ENCODE data around the gene NKAIN2.

Gene NKAIN2

DNA sequence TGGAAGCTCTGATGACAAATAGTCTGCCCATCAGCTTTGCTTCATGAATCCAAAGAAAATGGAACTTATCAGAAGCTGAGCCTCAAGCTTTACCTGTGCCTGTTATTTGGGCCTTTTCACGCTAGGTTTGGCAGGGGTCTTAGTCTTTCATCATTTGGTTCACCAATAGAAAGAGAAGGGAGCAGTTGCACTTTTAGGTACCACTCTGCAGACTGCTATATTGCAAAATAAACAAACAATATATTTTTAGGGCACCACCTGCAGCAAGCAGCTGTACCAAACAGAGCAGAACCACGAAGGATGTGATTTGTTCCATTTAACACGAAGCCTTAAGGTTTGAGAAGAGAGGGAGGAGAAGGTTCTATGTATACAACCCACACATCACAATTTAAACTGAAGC lies 867.1 kb downstream of the NKAIN2 start:
- Histone ChIP-seq H3K4me3 (ENCODE audit: insufficient read depth, low read length, poor library complexity, severe bottlenecking) (no peak overlapping the region), H3K9me3 (ENCODE audit: insufficient read depth, low read length) (no peaks in the 10 kb centered on the region), H3K79me2 (ENCODE audit: insufficient read depth, low read length) (no peaks in the 10 kb centered on the region), H3K4me2 (ENCODE audit: low read depth, low read length, poor library complexity, severe bottlenecking) (no peak overlapping the region), H4K20me1 (ENCODE audit: low read depth, low read length) (no peaks in the 10 kb centered on the region), H2AFZ (ENCODE audit: low read depth, low read length, severe bottlenecking) (no peak overlapping the region), H3K27ac (ENCODE audit: low read depth, low read length) (no peak overlapping the region), H3K9ac (ENCODE audit: low read length) (no peak overlapping the region), H3K27me3 (ENCODE audit: low read length) (no peaks in the 10 kb centered on the region), H3K9me2 (replicated peaks; ENCODE audit: insufficient read depth, low read length) (no peaks in the 10 kb centered on the region), H3K36me3 (ENCODE audit: low read length) (no peaks in the 10 kb centered on the region), H3F3A (ENCODE audit: insufficient read depth) (no peaks in the 10 kb centered on the region)
- TF ChIP-seq EZH2phosphoT487 (conservative IDR thresholded peaks at IDR 0.05; ENCODE audit: low read length) (no peak), CTCF (IDR thresholded peaks at IDR 0.05; ENCODE audit: insufficient read depth, low read length, poor library complexity, severe bottlenecking) (no peak)

GRCh38 chr6:124671324-124671723 lies 867.7 kb downstream of the NKAIN2 start:
- Histone ChIP-seq H3K27ac (ENCODE audit: low read depth, low read length) (no peak overlapping the region), H3K9ac (ENCODE audit: low read length) (no peak overlapping the region), H3K27me3 (ENCODE audit: low read length) (no peaks in the 10 kb centered on the region), H3K36me3 (ENCODE audit: low read length) (no peaks in the 10 kb centered on the region), H4K20me1 (ENCODE audit: low read depth, low read length) (no peaks in the 10 kb centered on the region), H2AFZ (ENCODE audit: low read depth, low read length, severe bottlenecking) (no peak overlapping the region), H3F3A (ENCODE audit: insufficient read depth) (no peaks in the 10 kb centered on the region), H3K9me3 (ENCODE audit: insufficient read depth, low read length) (no peaks in the 10 kb centered on the region), H3K9me2 (replicated peaks; ENCODE audit: insufficient read depth, low read length) (no peaks in the 10 kb centered on the region), H3K4me2 (ENCODE audit: low read depth, low read length, poor library complexity, severe bottlenecking) (no peak overlapping the region), H3K4me3 (ENCODE audit: insufficient read depth, low read length, poor library complexity, severe bottlenecking) (no peak overlapping the region), H3K79me2 (ENCODE audit: insufficient read depth, low read length) (no peaks in the 10 kb centered on the region)
- TF ChIP-seq CTCF (IDR thresholded peaks at IDR 0.05; ENCODE audit: insufficient read depth, low read length, poor library complexity, severe bottlenecking) (no peak), EZH2phosphoT487 (conservative IDR thresholded peaks at IDR 0.05; ENCODE audit: low read length) (no peak)

DNA sequence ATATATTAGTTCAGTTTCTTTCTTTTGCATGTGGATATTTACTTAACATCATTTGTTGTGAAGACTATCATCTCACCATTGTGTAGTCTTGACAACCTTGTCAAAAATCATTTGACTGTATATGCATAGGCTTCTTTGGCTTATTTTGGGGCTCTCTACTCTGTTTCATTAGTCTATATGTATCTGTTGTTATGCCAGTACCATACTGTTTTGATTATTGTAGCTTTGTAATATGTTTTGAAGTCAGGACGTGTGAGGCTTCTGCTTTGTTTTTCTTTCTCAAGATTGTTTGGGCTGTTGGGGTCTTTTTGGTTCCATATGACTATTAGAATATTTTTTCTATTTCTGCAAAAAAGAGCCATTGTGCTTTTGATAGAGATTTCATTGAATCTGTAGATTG lies 870.4 kb downstream of the NKAIN2 start:
- no peaks in the 10 kb centered on the region for H3K79me2 ChIP-seq (ENCODE audit: insufficient read depth, low read length)
- no peaks in the 10 kb centered on the region for H3K9me3 ChIP-seq (ENCODE audit: insufficient read depth, low read length)
- H3K4me3 ChIP-seq (ENCODE audit: insufficient read depth, low read length, poor library complexity, severe bottlenecking) = no peak overlapping the region
- no peaks in the 10 kb centered on the region for H3K36me3 ChIP-seq (ENCODE audit: low read length)
- H3K9me2 ChIP-seq (replicated peaks; ENCODE audit: insufficient read depth, low read length) = no peaks in the 10 kb centered on the region
- no peak overlapping the region for H3K9ac ChIP-seq (ENCODE audit: low read length)
- no peaks in the 10 kb centered on the region for H4K20me1 ChIP-seq (ENCODE audit: low read depth, low read length)
- no peak overlapping the region for H2AFZ ChIP-seq (ENCODE audit: low read depth, low read length, severe bottlenecking)
- no peak for TF ChIP-seq EZH2phosphoT487 (conservative IDR thresholded peaks at IDR 0.05; ENCODE audit: low read length)
- no peak for TF ChIP-seq CTCF (IDR thresholded peaks at IDR 0.05; ENCODE audit: insufficient read depth, low read length, poor library complexity, severe bottlenecking)
- H3K27ac ChIP-seq (ENCODE audit: low read depth, low read length) = no peak overlapping the region
- H3K27me3 ChIP-seq (ENCODE audit: low read length) = no peaks in the 10 kb centered on the region
- no peaks in the 10 kb centered on the region for H3F3A ChIP-seq (ENCODE audit: insufficient read depth)
- H3K4me2 ChIP-seq (ENCODE audit: low read depth, low read length, poor library complexity, severe bottlenecking) = no peak overlapping the region

DNA sequence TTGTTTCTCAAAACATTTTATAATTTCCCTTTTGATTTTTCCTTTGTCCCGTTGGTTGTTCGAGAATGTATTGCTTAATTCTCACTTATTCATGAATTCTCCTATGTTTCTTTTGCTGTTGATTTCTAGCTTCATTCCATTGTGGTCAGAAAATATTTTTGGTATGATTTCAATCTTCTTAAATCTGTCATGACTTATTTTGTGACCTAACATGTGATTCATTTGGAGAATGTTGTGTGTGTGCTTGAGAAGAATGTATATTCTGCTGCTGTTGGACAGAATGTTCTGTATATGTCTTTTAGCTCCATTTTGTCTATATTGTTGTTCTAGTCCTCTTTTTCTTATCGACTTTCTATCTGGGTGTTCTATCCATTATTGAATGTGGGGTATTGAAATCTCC lies 872.4 kb downstream of the NKAIN2 start:
- no peaks in the 10 kb centered on the region for H3F3A ChIP-seq (ENCODE audit: insufficient read depth)
- H3K79me2 ChIP-seq (ENCODE audit: insufficient read depth, low read length) = no peaks in the 10 kb centered on the region
- no peaks in the 10 kb centered on the region for H3K36me3 ChIP-seq (ENCODE audit: low read length)
- no peaks in the 10 kb centered on the region for H4K20me1 ChIP-seq (ENCODE audit: low read depth, low read length)
- no peaks in the 10 kb centered on the region for H3K9me2 ChIP-seq (replicated peaks; ENCODE audit: insufficient read depth, low read length)
- no peak overlapping the region for H3K9ac ChIP-seq (ENCODE audit: low read length)
- no peaks in the 10 kb centered on the region for H3K27me3 ChIP-seq (ENCODE audit: low read length)
- H3K9me3 ChIP-seq (ENCODE audit: insufficient read depth, low read length) = no peaks in the 10 kb centered on the region
- no peak overlapping the region for H3K4me2 ChIP-seq (ENCODE audit: low read depth, low read length, poor library complexity, severe bottlenecking)
- no peak overlapping the region for H3K4me3 ChIP-seq (ENCODE audit: insufficient read depth, low read length, poor library complexity, severe bottlenecking)
- TF ChIP-seq EZH2phosphoT487 (conservative IDR thresholded peaks at IDR 0.05; ENCODE audit: low read length) = no peak
- no peak for TF ChIP-seq CTCF (IDR thresholded peaks at IDR 0.05; ENCODE audit: insufficient read depth, low read length, poor library complexity, severe bottlenecking)
- no peak overlapping the region for H3K27ac ChIP-seq (ENCODE audit: low read depth, low read length)
- no peak overlapping the region for H2AFZ ChIP-seq (ENCODE audit: low read depth, low read length, severe bottlenecking)
